DND-41 (cell line): ENCODE data around the gene CSRP2.

Experiments used
- ATAC-seq: fragments of 200-7000 bp; cut with Tn5 transposase; 3 replicates; pipeline ENCODE4 v1.9.1; 2021; ENCODE audit warnings: low read depth; ENCODE audit not compliant: insufficient read depth
- DNase-seq: peaks from one replicate; pipeline ENCODE4 v3.0.0-alpha.2; 2020
- H2AFZ ChIP-seq: 2 replicates; pipeline ENCODE4 v1.6.0; 2012; ENCODE audit warnings: low read depth, low read length
- H3K27ac ChIP-seq: 2 replicates; pipeline ENCODE4 v1.5.1; 2012; ENCODE audit warnings: low read length, inconsistent platforms
- H3K27me3 ChIP-seq: fragments of 200-600 bp; sonication (generic); 2 replicates; pipeline ENCODE4 v1.6.0; 2012; ENCODE audit warnings: low read length, mild to moderate bottlenecking, inconsistent platforms; ENCODE audit not compliant: insufficient read depth, poor library complexity
- H3K36me3 ChIP-seq: 2 replicates; pipeline ENCODE4 v1.5.1; 2012; ENCODE audit warnings: low read length, inconsistent platforms; ENCODE audit not compliant: insufficient read depth
- H3K4me1 ChIP-seq: 2 replicates; pipeline ENCODE4 v1.5.1; 2012; ENCODE audit warnings: mild to moderate bottlenecking, low read length; ENCODE audit not compliant: insufficient read depth
- H3K4me2 ChIP-seq: 2 replicates; pipeline ENCODE4 v1.6.0; 2012; ENCODE audit warnings: mild to moderate bottlenecking, moderate library complexity, low read length, inconsistent platforms; ENCODE audit not compliant: insufficient read depth
- H3K4me3 ChIP-seq, 2 experiments: fragments of 200-600 bp in 1 of 2; shearing (Covaris generic) in 1 of 2; 2 replicates each; pipeline ENCODE4 v1.5.1; 2012 to 2016; ENCODE audit warnings: inconsistent platforms in 2 of 2, low read length in 2 of 2, mild to moderate bottlenecking in 2 of 2, low read depth in 1 of 2, moderate library complexity in 1 of 2
- H3K79me2 ChIP-seq: 2 replicates; pipeline ENCODE4 v1.6.0; 2012; ENCODE audit warnings: low read length, inconsistent platforms; ENCODE audit not compliant: insufficient read depth
- H3K9ac ChIP-seq: 2 replicates; pipeline ENCODE4 v1.6.0; 2012; ENCODE audit warnings: low read depth, mild to moderate bottlenecking, inconsistent platforms, low read length, moderate library complexity
- H3K9me3 ChIP-seq: 2 replicates; pipeline ENCODE4 v1.5.1; 2012; ENCODE audit warnings: low read length, moderate library complexity, mild to moderate bottlenecking, inconsistent platforms; ENCODE audit not compliant: insufficient read depth, severe bottlenecking
- H4K20me1 ChIP-seq: 2 replicates; pipeline ENCODE4 v1.6.0; 2012; ENCODE audit warnings: low read length; ENCODE audit not compliant: insufficient read depth
- CTCF ChIP-seq: IDR thresholded peaks from 2 replicates; pipeline ENCODE4 v1.5.1; 2012; ENCODE audit warnings: borderline replicate concordance, low read length, moderate library complexity, mild to moderate bottlenecking; ENCODE audit not compliant: poor library complexity, severe bottlenecking; ENCODE audit errors: extremely low read depth
- EZH2 ChIP-seq: IDR thresholded peaks from 3 replicates; pipeline ENCODE4 v1.6.1; 2012; ENCODE audit warnings: borderline replicate concordance, low read depth, mild to moderate bottlenecking, moderate library complexity, low read length, inconsistent platforms; ENCODE audit not compliant: severe bottlenecking

The CSRP2 gene

GRCh38 chr12:76922866-76923265, 44.0 kb upstream of the CSRP2 start:
- ATAC-seq (no peak), DNase-seq (no peak)
- no peak overlapping the region for H3K4me3 ChIP-seq
- H3K27me3 ChIP-seq, result no peaks in the 10 kb centered on the region
- no peaks in the 10 kb centered on the region for H4K20me1 ChIP-seq
- H3K4me2 ChIP-seq, result no peak overlapping the region
- H3K4me1 ChIP-seq, result no peaks in the 10 kb centered on the region
- H3K9ac ChIP-seq, result no peak overlapping the region
- no peak overlapping the region for H3K27ac ChIP-seq
- H2AFZ ChIP-seq, result no peak overlapping the region
- no peaks in the 10 kb centered on the region for H3K36me3 ChIP-seq
- TF ChIP-seq EZH2, result no peak
- TF ChIP-seq CTCF, result no peak
- no peaks in the 10 kb centered on the region for H3K79me2 ChIP-seq
- H3K9me3 ChIP-seq, result no peaks in the 10 kb centered on the region

GRCh38 chr12:76921891-76922664, 43.3 kb upstream of the CSRP2 start:
- no peaks in the 10 kb centered on the region for H3K79me2 ChIP-seq
- no peaks in the 10 kb centered on the region for H3K9me3 ChIP-seq
- H2AFZ ChIP-seq, result no peak overlapping the region
- no peak overlapping the region for H3K4me2 ChIP-seq
- no peaks in the 10 kb centered on the region for H3K27me3 ChIP-seq
- H3K36me3 ChIP-seq, result no peaks in the 10 kb centered on the region
- DNase-seq, result no peak
- TF ChIP-seq EZH2 (no peak), CTCF (no peak)
- ATAC-seq, result no peak
- H3K4me3 ChIP-seq, result no peak overlapping the region
- no peak overlapping the region for H3K9ac ChIP-seq
- H4K20me1 ChIP-seq, result no peaks in the 10 kb centered on the region
- H3K27ac ChIP-seq, result no peak overlapping the region
- H3K4me1 ChIP-seq, result no peaks in the 10 kb centered on the region

- no peak for DNase-seq
- H3K4me3 ChIP-seq, result no peak overlapping the region
- ATAC-seq, result no peak
- no peaks in the 10 kb centered on the region for H3K36me3 ChIP-seq
- H3K4me2 ChIP-seq, result no peak overlapping the region
- H3K27me3 ChIP-seq, result no peaks in the 10 kb centered on the region
- H3K9ac ChIP-seq, result no peak overlapping the region
- no peak overlapping the region for H3K27ac ChIP-seq
- no peaks in the 10 kb centered on the region for H3K79me2 ChIP-seq
- H3K9me3 ChIP-seq, result no peaks in the 10 kb centered on the region
- no peak overlapping the region for H2AFZ ChIP-seq
- H3K4me1 ChIP-seq, result no peaks in the 10 kb centered on the region
- TF ChIP-seq EZH2, result no peak
- no peak for TF ChIP-seq CTCF
- no peaks in the 10 kb centered on the region for H4K20me1 ChIP-seq
Measured at GRCh38 chr12:76921100-76921471, 42.3 kb upstream of the CSRP2 start.
